HFFc6 (cell line): Measurements from ENCODE around the gene C19orf38. TPM values are rescaled to one million over a fixed set of nuclear protein-coding genes. Genes with fewer than 3 reads are reported as not detected.

Experiments used
- DNase-seq: peaks from one replicate; pipeline ENCODE4 v3.0.0-alpha.2; 2018
- H3K27ac Mint-ChIP-seq: 2 replicates; pipeline ENCODE4 v1.8.0; 2020; ENCODE audit warnings: mild to moderate bottlenecking, mixed read lengths
- H3K27me3 Mint-ChIP-seq: 2 replicates; pipeline ENCODE4 v1.8.0; 2021; ENCODE audit warnings: mild to moderate bottlenecking, moderate library complexity, mixed read lengths; ENCODE audit not compliant: insufficient read depth
- H3K36me3 Mint-ChIP-seq: 2 replicates; pipeline ENCODE4 v1.8.0; 2021; ENCODE audit warnings: low read depth, mixed read lengths
- H3K4me1 Mint-ChIP-seq: 2 replicates; pipeline ENCODE4 v1.8.0; 2020; ENCODE audit warnings: low read depth, mixed read lengths
- H3K4me3 Mint-ChIP-seq: 2 replicates; pipeline ENCODE4 v1.8.0; 2020; ENCODE audit warnings: mild to moderate bottlenecking, moderate library complexity, mixed read lengths
- H3K9me3 Mint-ChIP-seq: 2 replicates; pipeline ENCODE4 v1.8.0; 2020; ENCODE audit warnings: mild to moderate bottlenecking, mixed read lengths
- total RNA-seq, 6 experiments: library from RNA; stranded (reverse); fragmentation: NEBNext Ultra II Directional; extraction: Animal tissue kit (Norgen Biotek cat#: 25700); gene quantifications; 2 replicates in 1 of 6; 3 replicates in 5 of 6; pipeline ENCODE4 v1.2.3, GENCODE V29; 2021
- TF ChIP-seq, protein P1 (sequence below): fragments of 200-600 bp; sonication (generic); IDR thresholded peaks from 2 replicates; pipeline ENCODE4 v1.5.0; 2021; ENCODE audit warnings: antibody characterized with exemption, mild to moderate bottlenecking

The C19orf38 gene
- total RNA-seq, 6 experiments from 2014 or later, result 0.40 to 0.71 TPM; not detected in 4

DNA sequence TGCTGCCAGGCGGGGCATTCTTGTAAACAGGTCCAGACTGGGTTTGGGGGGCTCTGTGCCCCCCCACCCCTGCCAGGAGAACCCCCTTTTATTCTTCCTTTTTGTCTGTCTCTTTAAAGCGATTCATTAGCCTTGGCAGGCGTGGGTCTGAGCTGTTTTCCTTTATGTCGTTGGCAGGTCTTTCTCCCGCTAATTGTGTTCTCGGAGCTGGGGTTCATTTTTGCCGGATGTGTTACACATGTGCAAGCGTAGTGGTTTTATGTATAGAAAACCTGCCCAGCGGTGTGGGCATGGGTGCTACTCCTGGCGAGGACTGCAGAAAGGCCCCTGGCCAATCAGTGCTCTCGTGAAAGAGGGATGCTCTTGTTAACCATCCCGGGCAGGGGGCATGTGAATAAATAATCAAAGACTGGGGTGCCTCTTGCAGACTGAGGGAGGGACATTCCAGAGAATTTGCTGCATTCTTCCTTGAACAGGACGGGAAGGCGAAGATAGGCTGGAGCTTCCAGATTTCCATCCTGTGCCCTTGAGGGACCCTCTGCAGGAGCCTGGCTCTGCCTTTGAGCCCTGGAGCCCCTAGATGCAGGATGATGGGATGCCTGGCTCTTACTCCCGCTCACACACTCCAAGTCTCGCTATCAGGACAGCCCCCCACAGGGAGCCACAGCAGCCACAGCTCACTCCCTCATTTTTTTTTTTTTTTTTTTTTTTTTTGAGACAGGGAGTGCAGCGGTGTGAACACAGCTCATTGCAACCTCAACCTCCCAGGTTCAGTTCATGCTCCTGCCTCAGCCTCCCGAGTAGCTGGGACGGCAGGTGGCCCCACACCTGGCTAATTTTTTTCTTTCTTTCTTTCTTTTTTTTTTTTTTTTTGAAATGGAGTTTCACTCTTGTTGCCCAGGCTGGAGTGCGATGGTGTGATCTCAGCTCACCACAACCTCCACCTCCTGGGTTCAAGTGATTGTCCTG is 37.3 kb downstream of the C19orf38 start:
- Mint-ChIP-seq H3K4me1 (peaks cover 32% of the 10 kb centered on the region), H3K36me3 (no peaks in the 10 kb centered on the region), H3K27me3 (peaks cover 3% of the 10 kb centered on the region), H3K4me3 (peak overlapping the region; percentile 54; the same call in 1 of the 2 replicates), H3K27ac (peak overlapping the region; percentile 82), H3K9me3 (no peaks in the 10 kb centered on the region)
- DNase-seq, result no peak
- TF ChIP-seq, protein P1, sequence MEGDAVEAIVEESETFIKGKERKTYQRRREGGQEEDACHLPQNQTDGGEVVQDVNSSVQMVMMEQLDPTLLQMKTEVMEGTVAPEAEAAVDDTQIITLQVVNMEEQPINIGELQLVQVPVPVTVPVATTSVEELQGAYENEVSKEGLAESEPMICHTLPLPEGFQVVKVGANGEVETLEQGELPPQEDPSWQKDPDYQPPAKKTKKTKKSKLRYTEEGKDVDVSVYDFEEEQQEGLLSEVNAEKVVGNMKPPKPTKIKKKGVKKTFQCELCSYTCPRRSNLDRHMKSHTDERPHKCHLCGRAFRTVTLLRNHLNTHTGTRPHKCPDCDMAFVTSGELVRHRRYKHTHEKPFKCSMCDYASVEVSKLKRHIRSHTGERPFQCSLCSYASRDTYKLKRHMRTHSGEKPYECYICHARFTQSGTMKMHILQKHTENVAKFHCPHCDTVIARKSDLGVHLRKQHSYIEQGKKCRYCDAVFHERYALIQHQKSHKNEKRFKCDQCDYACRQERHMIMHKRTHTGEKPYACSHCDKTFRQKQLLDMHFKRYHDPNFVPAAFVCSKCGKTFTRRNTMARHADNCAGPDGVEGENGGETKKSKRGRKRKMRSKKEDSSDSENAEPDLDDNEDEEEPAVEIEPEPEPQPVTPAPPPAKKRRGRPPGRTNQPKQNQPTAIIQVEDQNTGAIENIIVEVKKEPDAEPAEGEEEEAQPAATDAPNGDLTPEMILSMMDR, result no peak

DNA sequence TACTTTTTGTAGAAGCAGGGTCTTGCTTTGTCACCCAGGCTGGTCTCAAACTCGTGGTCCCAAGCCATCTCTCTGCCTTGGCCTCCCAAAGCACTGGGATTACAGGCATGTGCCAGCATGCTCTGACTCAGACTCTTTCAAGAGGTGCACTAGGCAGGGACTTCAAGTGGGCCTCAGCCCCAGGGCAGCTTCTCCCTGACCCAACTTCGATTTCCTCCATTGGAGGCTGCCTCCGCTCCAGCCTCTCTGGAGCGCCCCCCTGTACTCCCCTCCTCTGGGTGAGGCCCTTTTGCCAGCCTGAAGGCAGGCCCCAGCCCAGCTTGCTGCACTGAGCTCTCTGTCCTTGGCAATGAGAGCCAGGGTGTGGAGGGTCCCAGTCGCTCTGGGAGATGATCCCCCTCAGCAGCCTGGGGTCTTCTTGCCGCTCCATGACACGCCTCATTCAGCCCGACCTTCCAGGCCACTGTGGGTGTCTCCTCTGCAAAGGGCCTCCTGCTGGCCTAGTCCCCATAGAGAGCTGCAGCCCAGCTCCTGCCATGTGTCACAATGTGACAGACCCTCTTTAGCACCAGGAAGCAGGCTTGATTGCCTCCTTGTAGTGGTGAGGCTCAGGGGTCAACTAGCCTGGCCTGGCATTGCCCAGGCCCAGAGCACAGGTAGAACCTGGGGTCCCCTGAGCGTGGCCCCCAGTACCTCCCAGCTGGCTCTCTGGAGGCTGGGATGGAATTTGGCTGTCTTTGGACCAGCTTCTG is 39.6 kb downstream of the C19orf38 start:
- peaks cover 32% of the 10 kb centered on the region for H3K4me1 Mint-ChIP-seq
- DNase-seq, result no peak
- no peaks in the 10 kb centered on the region for H3K9me3 Mint-ChIP-seq
- H3K4me3 Mint-ChIP-seq, result no peak overlapping the region; the same call in 1 of the 2 replicates
- TF ChIP-seq, protein P1, result no peak
- peak overlapping the region; percentile 57 for H3K27ac Mint-ChIP-seq
- no peaks in the 10 kb centered on the region for H3K36me3 Mint-ChIP-seq
- peaks cover 3% of the 10 kb centered on the region for H3K27me3 Mint-ChIP-seq

DNA sequence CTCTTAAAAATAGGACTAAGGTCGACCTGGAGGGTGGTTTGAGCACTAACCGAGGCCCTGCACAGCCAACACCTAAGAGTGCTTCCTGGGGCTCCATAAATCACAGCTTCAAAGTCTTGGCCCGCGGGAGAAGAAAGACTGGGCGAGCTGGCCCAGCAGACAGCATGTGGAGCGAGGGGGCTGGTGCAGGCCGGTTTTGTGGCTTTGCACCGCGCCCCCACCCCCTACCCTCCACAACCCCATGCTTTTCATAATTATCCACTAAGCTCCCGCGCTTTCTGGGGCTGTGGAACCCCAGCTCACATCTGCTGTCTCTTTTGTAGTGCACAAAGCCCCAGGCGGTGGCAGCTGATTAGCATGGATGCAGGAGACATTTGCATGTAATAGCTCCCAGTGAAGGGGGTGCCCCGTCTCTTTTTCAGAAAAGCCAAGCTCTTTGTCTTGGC is 40.2 kb downstream of the C19orf38 start:
- no peak overlapping the region for H3K4me3 Mint-ChIP-seq
- DNase-seq, result no peak
- TF ChIP-seq, protein P1, result no peak
- H3K4me1 Mint-ChIP-seq, result peaks cover 32% of the 10 kb centered on the region
- no peak overlapping the region for H3K27ac Mint-ChIP-seq
- H3K36me3 Mint-ChIP-seq, result no peaks in the 10 kb centered on the region
- no peaks in the 10 kb centered on the region for H3K9me3 Mint-ChIP-seq
- peaks cover 3% of the 10 kb centered on the region for H3K27me3 Mint-ChIP-seq

DNA sequence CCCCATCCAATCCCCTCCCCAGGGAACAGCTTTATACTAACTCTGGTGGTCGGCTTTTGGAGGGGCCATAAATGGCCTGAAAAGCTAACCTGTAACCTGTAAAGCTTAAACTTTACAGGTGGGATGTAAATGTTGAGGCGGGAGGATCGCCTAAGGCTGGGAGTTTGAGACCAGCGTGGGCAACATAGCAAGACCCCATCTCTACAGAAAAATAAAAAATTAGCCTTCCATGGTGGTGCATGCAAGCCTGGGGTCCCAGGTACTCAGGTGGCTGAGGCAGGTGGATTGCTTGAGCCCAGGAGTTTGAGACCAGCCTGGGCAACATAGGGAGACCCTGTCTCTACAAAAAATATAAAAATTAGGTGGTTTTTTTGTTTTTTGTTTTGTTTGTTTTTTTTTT is 41.7 kb downstream of the C19orf38 start:
- Mint-ChIP-seq H3K4me1 (peaks cover 23% of the 10 kb centered on the region), H3K27ac (no peak overlapping the region), H3K36me3 (no peaks in the 10 kb centered on the region), H3K9me3 (no peaks in the 10 kb centered on the region), H3K27me3 (peaks cover 3% of the 10 kb centered on the region), H3K4me3 (no peak overlapping the region)
- no peak for DNase-seq
- TF ChIP-seq, protein P1, result no peak

DNA sequence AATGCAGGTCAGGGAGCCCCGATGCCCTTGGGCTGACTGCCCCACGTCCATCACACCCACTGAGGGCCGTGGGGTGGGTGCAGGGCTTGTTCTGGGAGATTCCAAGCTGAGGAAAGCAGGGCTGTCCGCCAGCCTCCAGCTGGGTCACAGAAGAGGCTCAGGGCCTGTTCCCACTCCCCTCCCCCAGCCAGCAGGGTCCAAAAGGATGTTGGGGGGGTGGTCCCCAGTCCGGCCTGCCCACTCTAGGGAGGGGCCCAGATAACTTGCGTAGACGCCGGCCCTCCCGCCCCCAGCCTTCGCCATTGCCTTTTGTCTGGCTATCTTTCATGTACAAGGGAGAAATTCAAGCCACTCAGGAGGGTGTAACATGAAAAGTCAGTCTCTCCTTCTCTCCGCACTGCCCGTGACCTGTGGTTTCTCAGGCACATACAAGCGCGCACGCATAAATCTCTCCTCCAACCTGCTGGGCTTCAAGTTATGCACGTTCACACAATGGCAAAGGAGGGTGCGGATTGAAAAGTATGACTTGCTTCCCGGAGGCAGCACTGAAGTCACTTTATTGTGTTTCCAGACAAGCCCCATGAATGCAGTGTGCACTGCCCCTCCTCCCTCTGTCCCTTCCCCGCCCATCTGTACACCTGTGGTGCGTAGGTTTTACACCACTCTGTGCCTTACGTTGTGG is 43.3 kb downstream of the C19orf38 start:
- no peaks in the 10 kb centered on the region for H3K9me3 Mint-ChIP-seq
- TF ChIP-seq, protein P1, result no peak
- H3K4me1 Mint-ChIP-seq, result peaks cover 17% of the 10 kb centered on the region
- H3K36me3 Mint-ChIP-seq, result no peaks in the 10 kb centered on the region
- H3K27ac Mint-ChIP-seq, result no peak overlapping the region
- DNase-seq, result no peak
- H3K4me3 Mint-ChIP-seq, result no peak overlapping the region
- H3K27me3 Mint-ChIP-seq, result peaks cover 3% of the 10 kb centered on the region
